Activated CD4-positive, alpha-beta memory T cell treated with anti-CD3 and anti-CD28 coated beads, Interleukin-2, amount 10 ng/mL, durations not matched to agents 7 days and 5 days (primary cell): ENCODE measurements around the gene FMNL2. TPM values are rescaled to one million over a fixed set of nuclear protein-coding genes. Genes with fewer than 3 reads are reported as not detected.

ENCODE experiments used
- CTCF ChIA-PET: fragments of 350-600 bp; sonication (Branson Sonifier 250); formaldehyde crosslinking; loops from one replicate; lab custom pipeline; 2021; ENCODE audit warnings: antibody characterized with exemption, inconsistent platforms; lab: Charles Lee
- POLR2A ChIA-PET: fragments of 350-600 bp; sonication (Branson Sonifier 250); formaldehyde crosslinking; loops from one replicate; lab custom pipeline; 2021; ENCODE audit warnings: antibody characterized with exemption; lab: Charles Lee
- DNase-seq: peaks from one replicate; pipeline ENCODE4 v3.0.0-alpha.2; 2020
- H3K27ac Mint-ChIP-seq: one replicate; pipeline ENCODE4 v1.8.0; 2021; ENCODE audit warnings: mild to moderate bottlenecking, mixed read lengths
- H3K27me3 Mint-ChIP-seq: one replicate; pipeline ENCODE4 v1.8.0; 2021; ENCODE audit warnings: mixed read lengths
- H3K36me3 Mint-ChIP-seq: one replicate; pipeline ENCODE4 v1.8.0; 2021; ENCODE audit warnings: low read depth, mixed read lengths
- H3K4me1 Mint-ChIP-seq: one replicate; pipeline ENCODE4 v1.8.0; 2021; ENCODE audit warnings: mixed read lengths
- H3K4me3 Mint-ChIP-seq: one replicate; pipeline ENCODE4 v1.8.0; 2021; ENCODE audit warnings: mild to moderate bottlenecking, mixed read lengths
- H3K9me3 Mint-ChIP-seq: one replicate; pipeline ENCODE4 v1.8.0; 2021; ENCODE audit warnings: mixed read lengths
- total RNA-seq, 2 experiments: library from RNA; stranded (reverse); gene quantifications; one replicate each; pipeline ENCODE4 v1.2.3, GENCODE V29; 2021

The FMNL2 gene
- total RNA-seq, 2 experiments from 2014 or later, result 1.0 to 1.1 TPM

DNA sequence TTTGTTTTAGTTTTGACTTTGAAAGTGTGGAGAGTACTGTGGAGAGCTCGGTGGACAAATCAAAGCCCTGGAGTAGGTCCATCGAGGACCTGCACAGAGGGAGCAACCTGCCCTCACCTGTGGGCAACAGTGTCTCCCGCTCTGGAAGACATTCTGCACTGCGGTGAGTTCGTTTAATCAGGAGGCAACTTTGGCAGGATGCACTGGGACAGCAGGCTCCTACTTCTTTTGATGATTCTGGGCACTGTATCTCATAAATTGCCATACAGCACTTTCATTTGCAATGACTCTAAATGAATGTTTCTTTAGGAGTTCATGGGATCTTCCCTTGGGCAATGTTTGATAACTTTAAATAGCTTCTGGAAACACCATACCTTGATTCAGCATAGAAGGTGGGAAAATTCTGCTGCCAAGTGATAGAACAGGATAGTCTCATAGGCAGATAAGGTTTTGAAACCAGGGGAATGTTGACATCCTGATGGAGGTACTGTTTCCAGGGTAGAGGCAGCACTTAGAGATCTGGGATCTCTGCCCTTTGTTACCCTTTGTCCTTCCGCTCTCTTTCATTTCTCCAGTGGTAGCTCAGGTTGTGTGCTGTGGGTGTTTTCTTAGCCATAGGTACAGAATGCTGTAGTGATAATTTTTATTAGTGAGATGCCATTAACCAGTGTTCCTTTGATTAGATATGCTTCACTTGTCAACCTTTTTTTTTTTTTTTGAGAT lies 226.1 kb downstream of the FMNL2 start:
- Mint-ChIP-seq H3K36me3 (no peaks in the 10 kb centered on the region), H3K9me3 (no peaks in the 10 kb centered on the region), H3K27ac (no peak overlapping the region), H3K27me3 (peaks cover 12% of the 10 kb centered on the region), H3K4me1 (no peaks in the 10 kb centered on the region), H3K4me3 (no peak overlapping the region)
- DNase-seq, result no peak
- ChIA-PET POLR2A (no interaction called here), CTCF (no interaction called here)

DNA sequence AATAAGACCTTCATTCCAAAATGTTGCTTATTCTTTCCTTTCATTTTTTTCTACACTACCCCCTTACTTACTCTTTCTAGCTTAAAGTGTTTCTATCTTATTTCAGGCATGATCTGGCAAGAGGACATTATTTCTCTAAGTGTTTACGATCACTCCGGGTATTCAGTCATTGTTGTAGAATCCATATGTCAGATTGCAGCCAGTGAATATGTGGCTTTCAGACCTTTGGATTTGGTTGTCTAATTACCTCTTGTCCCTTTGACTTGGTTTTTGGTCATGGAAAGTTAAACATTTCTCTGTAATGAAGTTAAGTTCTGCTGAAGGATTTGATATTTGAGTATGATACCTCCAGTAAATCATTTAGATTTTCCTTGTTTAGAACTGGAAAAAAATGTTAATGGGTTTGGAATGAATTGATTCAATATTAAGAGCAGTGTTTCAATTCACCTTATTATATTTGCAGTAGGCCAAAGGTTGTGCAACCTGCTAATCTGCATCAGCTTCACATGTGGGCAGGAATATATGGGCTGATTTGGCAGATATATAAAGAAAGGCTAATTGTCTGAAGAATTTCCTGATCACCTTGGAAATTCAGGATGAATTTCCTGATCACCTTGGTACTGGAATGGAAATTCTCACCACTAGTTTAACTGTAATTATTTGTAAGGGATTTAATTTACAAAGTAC lies 227.4 kb downstream of the FMNL2 start:
- Mint-ChIP-seq H3K27me3 (peaks cover 17% of the 10 kb centered on the region), H3K4me1 (no peaks in the 10 kb centered on the region), H3K4me3 (no peak overlapping the region), H3K36me3 (no peaks in the 10 kb centered on the region), H3K27ac (no peak overlapping the region), H3K9me3 (no peaks in the 10 kb centered on the region)
- ChIA-PET CTCF (no interaction called here), POLR2A (no interaction called here)
- no peak for DNase-seq

DNA sequence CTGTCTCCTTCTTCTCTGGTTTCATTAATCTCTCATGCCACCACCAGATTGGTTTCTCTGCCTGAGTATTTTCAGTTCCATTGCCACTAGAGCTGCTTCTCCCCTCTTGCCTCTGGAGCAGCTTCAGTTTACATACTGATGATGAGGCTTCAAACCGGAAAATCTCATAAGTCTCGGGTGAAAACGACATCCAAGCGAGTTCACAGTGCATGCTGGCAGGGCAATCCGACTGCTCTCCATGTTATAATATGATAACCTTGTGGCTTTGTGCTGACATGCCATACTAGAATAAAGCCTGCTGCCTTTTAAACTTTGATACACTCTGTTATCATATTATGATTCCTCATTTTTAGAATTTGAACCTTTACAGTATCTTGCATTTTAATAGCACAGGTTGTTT lies 228.8 kb downstream of the FMNL2 start:
- ChIA-PET POLR2A (no interaction called here), CTCF (no interaction called here)
- no peak for DNase-seq
- no peaks in the 10 kb centered on the region for H3K4me1 Mint-ChIP-seq
- H3K36me3 Mint-ChIP-seq, result no peaks in the 10 kb centered on the region
- H3K27ac Mint-ChIP-seq, result no peak overlapping the region
- no peaks in the 10 kb centered on the region for H3K9me3 Mint-ChIP-seq
- H3K27me3 Mint-ChIP-seq, result peaks cover 19% of the 10 kb centered on the region
- no peak overlapping the region for H3K4me3 Mint-ChIP-seq

DNA sequence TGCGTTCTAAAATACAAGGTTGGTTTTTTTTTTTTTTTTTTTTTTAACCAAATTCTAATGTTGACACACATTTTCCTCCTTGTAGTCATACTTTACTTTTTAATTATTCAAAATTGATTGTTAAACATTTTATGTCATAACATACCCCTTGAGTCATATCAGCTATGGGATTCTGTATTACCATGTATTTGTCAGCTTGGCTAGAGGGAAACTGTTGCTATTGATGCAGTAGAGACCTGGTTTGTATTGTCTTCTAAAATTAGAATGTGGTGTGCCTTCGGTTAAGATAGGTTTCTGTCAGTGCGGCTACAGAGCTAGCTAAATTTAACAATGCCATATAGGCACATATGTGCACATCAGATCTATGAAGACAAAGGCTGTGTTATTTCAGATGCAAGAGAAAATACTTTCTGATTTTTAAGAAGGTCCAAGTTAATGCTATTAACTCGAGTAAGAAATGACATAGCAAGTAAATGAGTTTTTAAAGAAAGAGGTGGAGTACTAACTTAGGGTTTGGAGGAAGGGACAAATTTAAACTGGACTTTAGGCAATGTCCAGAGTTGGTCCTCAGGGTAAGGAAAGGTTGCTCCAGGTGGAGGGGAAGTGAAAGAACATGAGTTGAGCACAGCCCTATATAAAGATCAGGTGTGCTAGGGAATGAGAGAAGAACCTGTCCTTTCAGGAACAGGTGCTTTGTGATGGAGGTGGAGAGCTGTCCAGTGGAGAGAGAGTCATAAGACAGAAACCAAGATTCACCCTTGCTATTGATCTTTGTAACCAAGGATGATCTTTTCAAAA lies 230.0 kb downstream of the FMNL2 start:
- Mint-ChIP-seq H3K27ac (no peak overlapping the region), H3K27me3 (peaks cover 21% of the 10 kb centered on the region), H3K4me1 (no peaks in the 10 kb centered on the region), H3K9me3 (no peaks in the 10 kb centered on the region), H3K4me3 (no peak overlapping the region), H3K36me3 (no peaks in the 10 kb centered on the region)
- CTCF ChIA-PET, result no interaction called here
- DNase-seq, result no peak
- POLR2A ChIA-PET, result no interaction called here

DNA sequence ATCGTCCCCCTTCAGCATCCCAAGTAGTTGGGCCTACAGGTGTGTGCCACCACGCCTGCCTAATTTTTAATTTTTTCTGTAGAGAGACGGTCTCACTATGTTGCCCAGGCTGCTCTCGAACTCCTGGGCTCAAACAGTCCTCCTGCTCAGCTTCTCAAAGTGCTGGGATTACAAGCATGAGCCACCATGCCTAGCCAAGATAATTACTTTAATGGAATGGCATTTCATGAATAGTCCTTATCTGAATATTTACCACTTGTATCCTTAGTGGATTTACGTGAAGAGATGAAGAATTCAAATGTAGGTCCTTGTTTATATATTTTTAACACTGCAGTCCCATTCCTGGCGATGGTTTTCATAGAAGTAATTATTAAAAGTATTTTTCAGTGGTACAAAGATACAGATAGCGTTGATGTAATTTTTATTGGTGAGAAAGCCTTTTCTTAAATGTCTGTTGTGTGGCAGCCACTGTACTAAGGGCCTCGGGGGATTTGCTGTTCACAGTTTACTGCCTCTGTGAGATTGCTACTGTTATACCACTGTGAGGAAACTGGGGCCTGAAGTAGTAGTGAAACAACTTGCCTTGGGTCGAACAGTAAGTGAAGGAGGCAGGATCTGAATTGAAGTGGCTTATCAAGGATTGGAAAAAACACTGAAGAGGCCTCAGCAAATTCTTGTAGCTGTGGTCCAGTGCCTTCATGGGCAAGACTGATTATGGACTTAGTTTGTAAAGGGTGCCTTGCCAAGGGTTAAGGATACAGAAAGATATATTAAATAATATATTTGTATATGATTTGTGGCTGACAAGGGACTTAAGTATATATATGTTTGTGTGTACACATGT lies 231.1 kb downstream of the FMNL2 start:
- Mint-ChIP-seq H3K27me3 (peaks cover 24% of the 10 kb centered on the region), H3K36me3 (no peaks in the 10 kb centered on the region), H3K4me3 (no peak overlapping the region), H3K27ac (no peak overlapping the region), H3K9me3 (no peaks in the 10 kb centered on the region), H3K4me1 (no peaks in the 10 kb centered on the region)
- DNase-seq, result no peak
- ChIA-PET CTCF (no interaction called here), POLR2A (no interaction called here)

DNA sequence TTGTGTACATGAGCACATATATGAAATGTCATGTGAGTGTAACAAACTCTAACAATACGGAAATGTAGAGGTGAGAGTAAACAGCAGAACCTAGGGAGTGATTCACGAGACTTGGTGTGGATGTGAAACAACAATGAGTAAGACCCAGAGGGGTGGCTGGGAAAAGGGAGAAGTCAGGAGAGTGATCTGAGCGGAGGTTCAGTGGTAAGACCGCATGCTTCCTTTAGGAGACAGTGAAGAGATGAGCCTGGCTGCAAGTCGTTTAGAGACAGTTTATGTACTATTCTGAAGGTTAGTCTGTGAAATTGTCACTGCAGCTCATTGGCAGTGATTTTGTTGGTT lies 231.7 kb downstream of the FMNL2 start:
- H3K36me3 Mint-ChIP-seq, result no peaks in the 10 kb centered on the region
- DNase-seq, result no peak
- no peak overlapping the region for H3K27ac Mint-ChIP-seq
- ChIA-PET CTCF (no interaction called here), POLR2A (no interaction called here)
- H3K4me3 Mint-ChIP-seq, result no peak overlapping the region
- H3K4me1 Mint-ChIP-seq, result no peaks in the 10 kb centered on the region
- peaks cover 22% of the 10 kb centered on the region for H3K27me3 Mint-ChIP-seq
- no peaks in the 10 kb centered on the region for H3K9me3 Mint-ChIP-seq

DNA sequence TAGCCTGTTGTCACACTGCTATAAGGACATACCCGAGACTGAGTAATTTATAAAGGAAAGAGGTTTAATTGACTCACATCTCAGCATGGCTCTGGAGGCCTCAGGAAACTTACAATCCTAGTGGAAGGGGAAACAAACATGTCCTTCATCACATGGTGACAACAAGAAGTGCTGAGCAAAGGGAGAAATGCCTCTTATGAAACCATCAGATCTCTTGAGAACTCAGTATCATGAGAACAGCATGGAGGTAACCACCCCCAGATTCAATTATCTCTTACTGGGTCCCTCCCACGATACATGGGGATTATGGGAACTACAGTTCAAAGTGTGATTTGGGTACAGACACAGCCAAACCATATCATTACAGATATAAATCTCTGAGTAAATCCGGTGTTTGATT lies 233.6 kb downstream of the FMNL2 start:
- Mint-ChIP-seq H3K36me3 (no peaks in the 10 kb centered on the region), H3K4me3 (no peak overlapping the region), H3K4me1 (peaks cover 11% of the 10 kb centered on the region), H3K27ac (no peak overlapping the region), H3K9me3 (no peaks in the 10 kb centered on the region), H3K27me3 (peaks cover 15% of the 10 kb centered on the region)
- ChIA-PET CTCF (interaction anchor here (1.5 kb wide), 1 partner anchor 68 kb away, joined by 3 read pairs; no protein-coding TSS in a partner anchor), POLR2A (no interaction called here)
- DNase-seq, result no peak

DNA sequence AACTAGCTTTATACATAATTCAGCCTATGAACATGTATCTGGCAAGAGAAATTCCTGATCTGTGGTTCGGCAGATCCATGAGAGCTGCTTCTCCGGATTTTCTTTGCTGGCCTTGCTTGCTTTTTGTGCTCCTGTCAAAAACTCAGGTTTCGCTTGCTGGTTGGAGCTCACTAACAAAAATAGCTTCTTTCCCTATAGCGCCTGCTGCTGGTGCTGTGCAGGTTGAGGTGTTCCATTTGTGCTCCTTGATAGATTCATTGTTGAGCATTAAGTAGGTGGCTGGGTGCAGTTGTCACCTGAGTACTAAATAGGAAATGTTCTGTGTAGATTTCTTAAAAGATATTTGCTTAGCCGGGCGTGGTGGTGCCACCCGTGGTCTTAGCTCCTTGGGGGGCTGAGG lies 234.2 kb downstream of the FMNL2 start:
- CTCF ChIA-PET, result interaction anchor here (1.5 kb wide), 1 partner anchor 67 kb away, joined by 3 read pairs; no protein-coding TSS in a partner anchor
- POLR2A ChIA-PET, result no interaction called here
- Mint-ChIP-seq H3K27ac (no peak overlapping the region), H3K36me3 (no peaks in the 10 kb centered on the region), H3K4me3 (no peak overlapping the region), H3K27me3 (peaks cover 12% of the 10 kb centered on the region), H3K9me3 (no peaks in the 10 kb centered on the region), H3K4me1 (peaks cover 11% of the 10 kb centered on the region)
- DNase-seq, result no peak

DNA sequence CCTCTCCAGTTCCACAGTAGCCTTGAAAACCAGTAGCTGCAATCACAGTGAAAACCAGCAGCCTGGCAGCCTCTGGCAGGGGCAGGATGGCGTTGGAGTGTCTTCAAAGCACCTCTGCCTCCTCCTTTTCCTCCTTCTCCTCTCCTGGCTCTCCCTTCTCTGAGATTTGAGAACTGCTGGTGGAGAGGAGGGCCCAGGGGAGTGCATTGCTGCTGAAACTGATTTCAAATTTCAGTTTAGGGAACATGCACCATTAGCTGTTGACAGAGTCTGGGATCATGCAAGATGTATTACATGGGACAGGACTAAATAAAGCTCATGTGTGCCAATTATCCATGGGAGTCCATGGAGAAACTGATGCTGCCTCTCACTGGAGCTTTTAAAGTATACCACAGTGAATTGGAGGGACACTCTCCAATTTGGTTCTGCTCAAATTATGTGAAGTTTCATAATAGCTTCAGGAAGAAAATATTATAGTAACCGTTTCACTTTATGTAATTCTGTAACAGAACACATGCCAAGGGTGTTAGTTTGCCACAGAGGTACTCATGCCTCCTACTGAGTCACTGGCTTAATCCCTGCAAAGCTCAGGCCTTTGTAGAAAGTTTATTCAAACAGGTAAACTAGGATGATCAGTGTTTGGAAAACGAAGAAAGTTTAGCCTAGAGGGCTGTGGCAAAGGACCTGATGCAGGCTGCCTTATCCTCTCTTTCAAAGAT lies 236.2 kb downstream of the FMNL2 start:
- Mint-ChIP-seq H3K27me3 (peaks cover 12% of the 10 kb centered on the region), H3K9me3 (no peaks in the 10 kb centered on the region), H3K36me3 (no peaks in the 10 kb centered on the region), H3K4me1 (peaks cover 11% of the 10 kb centered on the region), H3K4me3 (no peak overlapping the region), H3K27ac (no peak overlapping the region)
- DNase-seq, result no peak
- CTCF ChIA-PET, result no interaction called here
- POLR2A ChIA-PET, result no interaction called here

DNA sequence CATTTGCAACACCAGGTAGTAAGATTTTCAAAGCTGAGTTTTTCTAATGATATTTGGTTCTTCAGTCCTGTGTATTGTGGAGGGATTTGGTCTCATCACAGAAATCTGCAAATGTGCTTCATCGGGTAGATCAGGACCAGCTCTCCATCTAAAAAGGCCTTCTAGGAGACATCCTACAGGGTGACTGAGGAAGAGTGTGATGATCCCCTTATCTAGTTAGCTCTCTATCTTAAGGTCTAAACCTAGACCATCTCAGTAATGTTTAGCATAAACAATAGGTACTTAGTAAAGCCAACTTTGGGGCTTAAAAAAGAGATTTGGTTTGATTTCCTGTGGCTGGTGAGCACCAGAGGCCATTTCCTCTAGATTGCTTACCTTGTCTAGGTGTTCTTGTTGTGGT lies 237.1 kb downstream of the FMNL2 start:
- Mint-ChIP-seq H3K27me3 (peaks cover 9% of the 10 kb centered on the region), H3K36me3 (no peaks in the 10 kb centered on the region), H3K27ac (no peak overlapping the region), H3K9me3 (no peaks in the 10 kb centered on the region), H3K4me3 (no peak overlapping the region), H3K4me1 (peaks cover 11% of the 10 kb centered on the region)
- ChIA-PET POLR2A (no interaction called here), CTCF (no interaction called here)
- DNase-seq, result no peak

DNA sequence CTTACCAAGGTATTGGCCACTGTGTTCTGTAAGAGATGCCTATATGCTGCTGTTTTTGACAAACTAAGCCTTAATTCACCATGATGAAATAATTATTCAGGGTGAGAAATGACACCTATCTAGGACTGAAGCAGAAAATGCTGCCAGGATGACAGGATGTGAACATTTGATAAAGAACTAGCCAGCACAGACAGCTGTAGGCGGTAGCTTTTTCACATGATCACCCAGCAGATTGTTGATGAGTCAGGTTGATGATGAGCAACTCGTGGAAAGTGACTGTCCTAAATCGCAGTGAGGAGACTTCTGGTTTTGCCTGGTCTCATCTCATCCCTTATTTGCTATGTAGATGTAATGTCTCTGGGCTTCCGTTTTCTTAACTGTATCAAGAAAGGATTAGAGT lies 238.2 kb downstream of the FMNL2 start:
- ChIA-PET CTCF (interaction anchor here (0.8 kb wide), 1 partner anchor 397 kb away, joined by 3 read pairs; no protein-coding TSS in a partner anchor), POLR2A (no interaction called here)
- no peaks in the 10 kb centered on the region for H3K36me3 Mint-ChIP-seq
- no peak overlapping the region for H3K27ac Mint-ChIP-seq
- peak; percentile 49 for DNase-seq
- peaks cover 5% of the 10 kb centered on the region for H3K27me3 Mint-ChIP-seq
- H3K4me1 Mint-ChIP-seq, result peaks cover 11% of the 10 kb centered on the region
- no peak overlapping the region for H3K4me3 Mint-ChIP-seq
- H3K9me3 Mint-ChIP-seq, result no peaks in the 10 kb centered on the region

DNA sequence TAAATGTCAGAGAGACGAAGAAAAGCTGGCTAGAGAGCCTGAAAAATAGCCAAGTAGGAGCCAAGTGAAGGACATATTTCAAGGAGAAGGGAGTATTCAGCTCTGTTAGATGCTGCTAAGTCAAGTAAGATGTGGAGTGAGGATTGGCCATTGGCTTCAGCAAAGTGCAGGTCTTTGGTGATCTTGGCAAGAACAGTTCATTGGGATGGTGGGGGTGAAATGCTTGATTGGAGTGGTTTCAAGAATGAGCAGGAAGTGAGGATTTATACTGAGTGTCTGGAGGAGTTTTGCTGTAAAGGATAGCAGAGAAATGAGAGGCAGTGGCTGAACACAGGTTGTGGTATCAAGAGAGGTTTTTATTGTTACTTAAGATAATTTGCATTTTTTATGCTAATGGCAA lies 242.6 kb downstream of the FMNL2 start:
- Mint-ChIP-seq H3K4me1 (peaks cover 8% of the 10 kb centered on the region), H3K27me3 (peaks cover 3% of the 10 kb centered on the region), H3K9me3 (no peaks in the 10 kb centered on the region), H3K4me3 (no peak overlapping the region), H3K36me3 (no peaks in the 10 kb centered on the region), H3K27ac (no peak overlapping the region)
- CTCF ChIA-PET, result no interaction called here
- POLR2A ChIA-PET, result no interaction called here
- DNase-seq, result no peak
